ENCODE data around the gene IRF9.
A peak's percentile ranks its signal among the peaks of the same experiment; 100 is the strongest.

Gene IRF9

DNA sequence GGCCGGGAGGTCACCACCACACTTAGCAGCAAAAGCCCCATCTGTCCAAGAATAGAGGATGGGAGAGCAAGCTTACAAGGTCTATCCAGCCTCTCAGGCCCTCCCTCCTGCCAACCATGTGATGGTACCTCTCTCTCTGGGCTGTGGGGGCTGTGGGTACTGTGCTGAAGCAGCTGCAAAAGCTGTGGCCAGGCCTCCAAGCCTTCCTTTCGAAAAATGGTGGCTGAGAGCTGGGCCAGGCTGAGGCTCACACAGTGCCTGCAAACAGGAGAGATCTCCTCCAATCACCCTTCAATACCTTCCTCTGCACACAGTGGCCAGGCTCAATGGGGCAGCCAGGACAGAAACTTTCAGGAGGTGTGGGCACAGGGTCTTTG, 26.5 kb downstream of the IRF9 start:
- no peak for TF ChIP-seq CTCF (IDR thresholded peaks at IDR 0.05; ENCODE audit: borderline replicate concordance, insufficient read depth, low read depth, low read length)

GRCh38 chr14:24188251-24189058, 27.4 kb downstream of the IRF9 start, which contains the start of gene IPO4:
Gene IPO4 (minus strand): TSS chr14:24188816. CDS start chr14:24188787, 29 bp downstream.
- TF ChIP-seq CTCF (IDR thresholded peaks at IDR 0.05; ENCODE audit: borderline replicate concordance, insufficient read depth, low read depth, low read length) = no peak
- H3K4me3 ChIP-seq (ENCODE audit: low read depth, low read length) = peak within 1 kb of the TSS; percentile 66

More for the DNA sequence above, 26.5 kb downstream of the IRF9 start:
- H3K4me3 ChIP-seq (ENCODE audit: low read depth, low read length) = peak overlapping the region; percentile 66

GRCh38 chr14:24189059-24189375, 28.0 kb downstream of the IRF9 start:
- no peak for TF ChIP-seq CTCF (IDR thresholded peaks at IDR 0.05; ENCODE audit: borderline replicate concordance, insufficient read depth, low read depth, low read length)
- no peak overlapping the region for H3K4me3 ChIP-seq (ENCODE audit: low read depth, low read length)

- no peak overlapping the region for H3K4me3 ChIP-seq (ENCODE audit: low read depth, low read length)
- no peak for TF ChIP-seq CTCF (IDR thresholded peaks at IDR 0.05; ENCODE audit: borderline replicate concordance, insufficient read depth, low read depth, low read length)
Observed at GRCh38 chr14:24189460-24189859, 28.4 kb downstream of the IRF9 start.

DNA sequence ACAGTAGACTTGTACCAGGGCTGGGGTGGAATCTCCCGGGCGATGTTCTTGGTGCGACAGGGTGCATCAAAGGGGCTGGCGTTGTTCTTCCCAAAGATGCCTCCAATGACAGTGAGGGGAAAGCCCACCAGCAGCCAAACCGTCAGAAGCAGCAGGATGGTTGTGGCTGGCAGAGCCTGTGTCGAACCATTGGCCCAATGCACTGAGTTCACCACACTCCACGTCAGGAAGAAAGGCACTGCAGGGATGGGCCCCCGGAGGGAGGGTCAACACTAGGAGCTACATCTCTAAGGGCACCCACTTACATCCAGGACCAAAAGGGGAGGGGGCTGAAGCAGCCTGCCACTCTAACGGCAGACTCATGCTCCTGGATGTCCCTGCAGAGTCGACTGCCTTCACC, 29.4 kb downstream of the IRF9 start:
- H3K4me3 ChIP-seq (ENCODE audit: low read depth, low read length) = no peak overlapping the region
- no peak for TF ChIP-seq CTCF (IDR thresholded peaks at IDR 0.05; ENCODE audit: borderline replicate concordance, insufficient read depth, low read depth, low read length)

GRCh38 chr14:24192933-24193332, 31.9 kb downstream of the IRF9 start:
- no peak for TF ChIP-seq CTCF (IDR thresholded peaks at IDR 0.05; ENCODE audit: borderline replicate concordance, insufficient read depth, low read depth, low read length)
- no peak overlapping the region for H3K4me3 ChIP-seq (ENCODE audit: low read depth, low read length)

- peak overlapping the region; percentile 70 for H3K4me3 ChIP-seq (ENCODE audit: low read depth, low read length)
- TF ChIP-seq CTCF (IDR thresholded peaks at IDR 0.05; ENCODE audit: borderline replicate concordance, insufficient read depth, low read depth, low read length) = no peak
Observed at GRCh38 chr14:24194186-24194872, 33.3 kb downstream of the IRF9 start.
